H1 (cell line): Measurements from ENCODE around the gene RBM38. TPM values are rescaled to one million over a fixed set of nuclear protein-coding genes. Genes with fewer than 3 reads are reported as not detected.

Source experiments
- CTCF ChIA-PET: fragments of 300-600 bp; sonication (Branson Sonifier 250); formaldehyde crosslinking; loops from one replicate; lab custom pipeline; 2021; ENCODE audit not compliant: partially characterized antibody; lab: Charles Lee
- POLR2A ChIA-PET: fragments of 300-600 bp; sonication (Branson Sonifier 250); formaldehyde crosslinking; loops from one replicate; lab custom pipeline; 2021; ENCODE audit warnings: inconsistent platforms; ENCODE audit not compliant: partially characterized antibody; lab: Charles Lee
- DNase-seq, 2 experiments: peaks; one replicate each; pipeline versions ENCODE4 v3.0.0 to v3.0.0-alpha.2; 2010 to 2022; ENCODE audit warnings: low spot score in 2 of 2, low read depth in 1 of 2, mixed read lengths in 1 of 2
- FAIRE-seq: peaks from 2 replicates; lab custom pipeline; 2011; peaks lifted over from hg19 to GRCh38; lab: Jason Lieb, UNC
- H2AFZ ChIP-seq: 2 replicates; pipeline ENCODE4 v1.8.1; 2012; ENCODE audit warnings: low read length, inconsistent platforms
- H2AK5ac ChIP-seq: 2 replicates; pipeline ENCODE4 v1.6.1; 2013; ENCODE audit warnings: low read depth, low read length
- H2BK120ac ChIP-seq: replicated peaks from 2 replicates; pipeline ENCODE3; 2013; ENCODE audit warnings: low read depth, low read length, inconsistent platforms
- H2BK12ac ChIP-seq: 2 replicates; pipeline ENCODE4 v1.6.1; 2013; ENCODE audit warnings: low read depth, low read length
- H2BK15ac ChIP-seq: 2 replicates; pipeline ENCODE4 v1.6.1; 2013; ENCODE audit warnings: low read length
- H2BK20ac ChIP-seq: 2 replicates; pipeline ENCODE4 v1.6.1; 2013; ENCODE audit warnings: low read length
- H2BK5ac ChIP-seq: 2 replicates; pipeline ENCODE4 v1.6.1; 2013; ENCODE audit warnings: low read depth, low read length
- H3K14ac ChIP-seq: 2 replicates; pipeline ENCODE4 v1.6.1; 2013; ENCODE audit warnings: inconsistent platforms; ENCODE audit not compliant: insufficient read length
- H3K18ac ChIP-seq: 2 replicates; pipeline ENCODE4 v1.6.1; 2013; ENCODE audit warnings: low read length; ENCODE audit errors: extremely low read depth
- H3K23ac ChIP-seq: 2 replicates; pipeline ENCODE4 v1.6.1; 2013; ENCODE audit warnings: inconsistent platforms; ENCODE audit not compliant: insufficient read length
- H3K23me2 ChIP-seq: 2 replicates; pipeline ENCODE4 v1.6.1; 2013; ENCODE audit warnings: low read depth, low read length
- H3K27ac ChIP-seq: 2 replicates; pipeline ENCODE4 v1.6.1; 2011; ENCODE audit warnings: low read depth, low read length, inconsistent platforms
- H3K27me3 ChIP-seq, 4 experiments: replicated peaks in 1 of 4; 1 replicate in 1 of 4; 2 replicates in 3 of 4; pipeline versions ENCODE4 v1.6.1 to v1.8.1; 2011 to 2013; ENCODE audit warnings: low read length in 3 of 4, mild to moderate bottlenecking in 3 of 4, inconsistent platforms in 2 of 4, mixed read lengths in 2 of 4, moderate library complexity in 1 of 4; ENCODE audit not compliant: control insufficient read depth in 3 of 4, insufficient read depth in 3 of 4; ENCODE audit errors: extremely low read depth in 1 of 4
- H3K36me3 ChIP-seq, 4 experiments: 2 replicates each; pipeline versions ENCODE4 v1.6.1 to v1.8.1; 2011 to 2013; ENCODE audit warnings: mild to moderate bottlenecking in 4 of 4, low read length in 3 of 4, moderate library complexity in 2 of 4, control low read depth in 1 of 4, inconsistent platforms in 1 of 4; ENCODE audit not compliant: insufficient read depth in 4 of 4, control insufficient read depth in 2 of 4
- H3K4ac ChIP-seq: replicated peaks from 2 replicates; pipeline ENCODE3; 2013; ENCODE audit warnings: low read length, low read depth, mixed read lengths, inconsistent platforms; ENCODE audit not compliant: insufficient read length
- H3K4me1 ChIP-seq, 4 experiments: replicated peaks in 1 of 4; 1 replicate in 1 of 4; 2 replicates in 3 of 4; pipeline versions ENCODE4 v1.6.1 to v1.8.1; 2011 to 2013; ENCODE audit warnings: low read length in 3 of 4, inconsistent platforms in 2 of 4, mixed read lengths in 1 of 4; ENCODE audit not compliant: insufficient read depth in 4 of 4, control insufficient read depth in 3 of 4
- H3K4me2 ChIP-seq, 2 experiments: 2 replicates each; pipeline versions ENCODE4 v1.6.1 to v1.8.1; 2011 to 2013; ENCODE audit warnings: low read depth in 2 of 2, low read length in 2 of 2, control low read depth in 1 of 2, inconsistent platforms in 1 of 2, mild to moderate bottlenecking in 1 of 2; ENCODE audit not compliant: insufficient read depth in 1 of 2
- H3K4me3 ChIP-seq, 4 experiments: fragments of 200-600, 300-600 bp in 1 of 4; sonication (generic), shearing (Covaris generic), sonication (Bioruptor Twin) in 1 of 4; 2 replicates each; pipeline versions ENCODE4 v1.5.1 to v1.8.1; 2011 to 2016; ENCODE audit warnings: low read length in 4 of 4, low read depth in 3 of 4, control low read depth in 2 of 4, inconsistent platforms in 2 of 4, mild to moderate bottlenecking in 2 of 4, mixed read lengths in 1 of 4, moderate library complexity in 1 of 4; ENCODE audit not compliant: insufficient read depth in 2 of 4; ENCODE audit errors: extremely low read depth in 1 of 4
- H3K56ac ChIP-seq: replicated peaks from 2 replicates; pipeline ENCODE3; 2013; ENCODE audit warnings: low read depth, mild to moderate bottlenecking, mixed read lengths, low read length, inconsistent platforms; ENCODE audit not compliant: insufficient read length
- H3K79me1 ChIP-seq: 2 replicates; pipeline ENCODE4 v1.6.1; 2013; ENCODE audit warnings: low read depth, low read length, control low read depth
- H3K79me2 ChIP-seq, 2 experiments: 2 replicates each; pipeline versions ENCODE4 v1.6.1 to v1.8.1; 2012 to 2013; ENCODE audit warnings: low read length in 2 of 2, mild to moderate bottlenecking in 2 of 2, inconsistent platforms in 1 of 2; ENCODE audit not compliant: insufficient read depth in 2 of 2, control insufficient read depth in 1 of 2
- H3K9ac ChIP-seq, 4 experiments: replicated peaks in 1 of 4; 1 replicate in 1 of 4; 2 replicates in 3 of 4; pipeline versions ENCODE4 v1.6.1 to v1.8.1; 2011 to 2013; ENCODE audit warnings: low read depth in 3 of 4, low read length in 3 of 4, control low read depth in 2 of 4, mild to moderate bottlenecking in 2 of 4, moderate library complexity in 2 of 4, inconsistent platforms in 1 of 4; ENCODE audit errors: extremely low read depth in 1 of 4
- H3K9me3 ChIP-seq, 2 experiments: 2 replicates each; pipeline versions ENCODE4 v1.6.1 to v1.8.1; 2012 to 2013; ENCODE audit warnings: mild to moderate bottlenecking in 2 of 2, moderate library complexity in 2 of 2, control low read depth in 1 of 2, inconsistent platforms in 1 of 2, low read depth in 1 of 2, low read length in 1 of 2, mixed read lengths in 1 of 2; ENCODE audit not compliant: insufficient read depth in 2 of 2
- H4K20me1 ChIP-seq, 2 experiments: replicated peaks in 1 of 2; 2 replicates each; pipeline versions ENCODE3 to v1.8.1; 2011 to 2013; ENCODE audit warnings: inconsistent platforms in 2 of 2, low read length in 2 of 2, mild to moderate bottlenecking in 1 of 2; ENCODE audit not compliant: insufficient read depth in 2 of 2, control insufficient read depth in 1 of 2
- H4K5ac ChIP-seq: 2 replicates; pipeline ENCODE4 v1.6.1; 2013; ENCODE audit warnings: low read length, low read depth, mixed read lengths, inconsistent platforms; ENCODE audit not compliant: insufficient read length
- H4K8ac ChIP-seq: 2 replicates; pipeline ENCODE4 v1.8.0; 2013; ENCODE audit warnings: mild to moderate bottlenecking, moderate library complexity, low read length, inconsistent platforms; ENCODE audit not compliant: insufficient read depth; ENCODE audit errors: extremely low read depth
- H4K91ac ChIP-seq: replicated peaks from 2 replicates; pipeline ENCODE3; 2013; ENCODE audit warnings: low read length, mixed read lengths, inconsistent platforms; ENCODE audit not compliant: insufficient read length
- ASH2L ChIP-seq: fragments of 200-600, 300-600 bp; sonication (generic); IDR thresholded peaks from one replicate; pipeline ENCODE4 v1.7.1; 2017; ENCODE audit warnings: low read length
- CHD1 ChIP-seq: IDR thresholded peaks from 2 replicates; pipeline ENCODE4 v1.6.1; 2012; ENCODE audit warnings: low read depth, low read length, improper control_type of control experiment
- EP300 ChIP-seq, 2 experiments: IDR thresholded peaks; 1 replicate in 1 of 2; 2 replicates in 1 of 2; pipeline ENCODE4 v1.6.1; 2011 to 2012; ENCODE audit warnings: low read depth in 2 of 2, low read length in 2 of 2, mild to moderate bottlenecking in 2 of 2, borderline replicate concordance in 1 of 2, inconsistent platforms in 1 of 2, moderate library complexity in 1 of 2
- HDAC2 ChIP-seq, 2 experiments: fragments of 300-600 bp in 1 of 2; sonication (generic) in 1 of 2; IDR thresholded peaks; 2 replicates each; pipeline ENCODE4 v1.6.1; 2011 to 2012; ENCODE audit warnings: low read depth in 2 of 2, low read length in 2 of 2, mild to moderate bottlenecking in 2 of 2, moderate library complexity in 2 of 2, borderline replicate concordance in 1 of 2, inconsistent platforms in 1 of 2
- PHF8 ChIP-seq: fragments of 200-600 bp; sonication (generic); conservative IDR thresholded peaks from 2 replicates; pipeline ENCODE4 v1.7.1; 2012; ENCODE audit warnings: low read depth, mild to moderate bottlenecking, inconsistent platforms, low read length, moderate library complexity
- POLR2AphosphoS5 ChIP-seq: IDR thresholded peaks from 2 replicates; pipeline ENCODE4 v1.6.1; 2011; ENCODE audit warnings: low read depth, low read length
- SIN3A ChIP-seq, 2 experiments: IDR thresholded peaks in 1 of 2; conservative IDR thresholded peaks in 1 of 2; 2 replicates each; pipeline ENCODE4 v1.6.1; 2011 to 2012; ENCODE audit warnings: low read length in 2 of 2, improper control_type of control experiment in 1 of 2, low read depth in 1 of 2, mild to moderate bottlenecking in 1 of 2
- TEAD4 ChIP-seq: IDR thresholded peaks from 2 replicates; pipeline ENCODE4 v1.6.1; 2012; ENCODE audit warnings: low read depth, low read length, inconsistent platforms, mixed read lengths
- WGBS, 2 experiments: shearing (Covaris generic) in 1 of 2; methylation state at CpG; one replicate each; pipeline versions ENCODE4 v1.1.6 to v1.1.7; 2013 to 2015; ENCODE audit warnings: low lambda C conversion rate in 2 of 2, mixed read lengths in 2 of 2, inconsistent platforms in 1 of 2, low coverage in 1 of 2, missing lambda C conversion rate in 1 of 2; ENCODE audit not compliant: insufficient replicate concordance in 2 of 2, insufficient coverage in 1 of 2, insufficient read length in 1 of 2; ENCODE audit errors: extremely low coverage in 1 of 2, missing lambda C conversion rate in 1 of 2; 5-methylcytosine and 5-hydroxymethylcytosine counted together
- polyA plus RNA-seq, 7 experiments: library from polyadenylated mRNA; depleted of rRNA in 3 of 7; stranded (reverse) in 5 of 7; unstranded in 2 of 7; fragments of >200 nt in 5 of 7; fragments of 200-250 nt in 2 of 7; gene quantifications; 1 replicate in 5 of 7; 2 replicates in 1 of 7; 4 replicates in 1 of 7; pipeline versions ENCODE4 v1.2.1 to v1.2.3, GENCODE V29; 2011 to 2013; ENCODE audit warnings: missing spikeins in 2 of 7, mixed read lengths in 2 of 7
- total RNA-seq: library from RNA; stranded (reverse); fragmentation: NEBNext Ultra II Directional; extraction: Animal tissue kit (Norgen Biotek cat#: 25700); gene quantifications from 2 replicates; pipeline ENCODE4 v1.2.1, GENCODE V29; 2021
- TF ChIP-seq, protein P1 (sequence below): IDR thresholded peaks from 2 replicates; pipeline ENCODE4 v1.6.1; 2012; ENCODE audit warnings: inconsistent platforms

Gene RBM38
- total and polyA plus RNA-seq, 2 of the 8 experiments (the other 6 are each of a cell fraction or from before 2014, with no cell fraction given) = 57.7 to 109 TPM

DNA sequence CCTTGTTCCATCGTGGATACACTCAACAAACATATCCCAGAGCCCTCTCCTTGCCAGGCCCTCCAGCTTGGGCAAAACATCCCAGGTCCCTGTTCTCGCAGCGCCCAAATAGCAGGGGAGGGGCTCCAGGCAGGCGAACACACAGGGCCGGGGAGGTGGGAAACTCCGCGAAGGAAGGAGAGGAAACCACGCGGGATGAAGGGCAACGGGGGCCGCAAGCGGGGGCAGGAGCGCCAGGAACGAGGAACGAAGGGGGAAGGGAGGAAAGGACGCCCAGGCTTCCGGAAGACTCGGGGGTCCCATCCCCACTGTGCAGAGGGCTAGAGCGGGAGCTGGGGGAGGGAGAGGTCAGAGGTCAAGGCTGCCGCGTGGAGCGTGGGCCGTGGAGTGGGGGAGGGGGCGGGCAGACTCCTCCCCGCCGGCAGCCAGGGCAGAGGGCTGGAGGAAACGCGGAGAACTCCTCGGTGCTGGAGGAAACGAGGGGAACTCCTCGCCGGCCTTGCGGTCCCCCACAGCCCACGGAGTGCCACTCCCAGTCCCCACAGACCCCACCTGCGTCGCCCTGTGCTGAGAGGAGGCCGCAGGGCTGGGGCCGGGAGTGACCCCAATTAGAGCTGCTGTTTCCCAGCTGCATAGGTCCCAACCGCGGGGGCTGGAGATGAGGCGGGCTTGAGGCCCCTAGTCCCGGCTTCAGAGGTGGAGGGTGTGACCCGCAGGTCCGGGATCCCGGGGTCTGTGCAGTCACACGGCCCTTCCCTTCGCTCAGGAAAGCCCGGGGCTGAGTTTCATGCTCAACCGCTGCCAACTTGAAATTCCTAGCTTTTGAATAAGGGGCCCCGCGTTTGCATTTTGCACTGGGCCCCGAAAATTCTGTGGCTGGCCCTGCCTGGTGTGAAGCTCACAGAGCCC, 1.2 kb upstream of the RBM38 start:
- peak overlapping the region; percentile 41; the same call in 1 of the 2 replicates for H2BK5ac ChIP-seq
- peaks cover under 1 to 21% (median 16%) of the 10 kb centered on the region in 4 experiments; a peak in 6 of 7 replicates for H3K4me1 ChIP-seq
- FAIRE-seq (no peak), DNase-seq (peak in 1 of 2 experiments; percentile 71)
- H2BK20ac ChIP-seq = no peak overlapping the region
- peaks cover 0 to 10% (median 4%) of the 10 kb centered on the region in 4 experiments; a peak in 4 of 7 replicates for H3K27me3 ChIP-seq
- 11% methylated on average over 33 of the region's 52 CpGs; no CpG with 5 or more reads in 1 of the 2 experiments for WGBS, 2 experiments
- H3K4me2 ChIP-seq = peak overlapping the region; percentile 58 to 76
- H2BK120ac ChIP-seq = peak overlapping the region; percentile 54
- ChIA-PET CTCF (interaction anchor here (0.8 to 2.4 kb wide), 13 partner anchors 9 to 110 kb away, joined by 3 to 12 read pairs (median 3); no protein-coding TSS in a partner anchor), POLR2A (interaction anchor here (0.8 to 3.0 kb wide), 15 partner anchors 14 to 321 kb away, joined by 3 to 13 read pairs (median 3); partner anchors contain the start of gene RAE1)
- peak overlapping the region; percentile 34 for H3K56ac ChIP-seq
- no peaks in the 10 kb centered on the region for H3K9me3 ChIP-seq
- peak overlapping the region; percentile 66; the same call in 1 of the 2 replicates for H4K8ac ChIP-seq
- H3K9ac ChIP-seq = peak overlapping the region in 2 of 4 experiments; percentile 60 to 63; a peak in 3 of 7 replicates
- no peak overlapping the region for H3K14ac ChIP-seq
- H4K5ac ChIP-seq = peak overlapping the region; percentile 71
- no peak overlapping the region for H3K23ac ChIP-seq
- H2BK12ac ChIP-seq = peak overlapping the region; percentile 60; the same call in 1 of the 2 replicates
- no peak overlapping the region for H3K27ac ChIP-seq
- H3K23me2 ChIP-seq = peaks cover 5% of the 10 kb centered on the region; the same call in 1 of the 2 replicates
- H2AFZ ChIP-seq = peak overlapping the region; percentile 31
- peaks cover 0 to 18% (median 9%) of the 10 kb centered on the region in 4 experiments; a peak in 4 of 8 replicates for H3K36me3 ChIP-seq
- peaks cover 17% of the 10 kb centered on the region for H3K79me1 ChIP-seq
- H3K18ac ChIP-seq = peak overlapping the region; percentile 95
- H2AK5ac ChIP-seq = no peak overlapping the region
- peak overlapping the region; percentile 98 for H4K91ac ChIP-seq
- no peak overlapping the region for H2BK15ac ChIP-seq
- H4K20me1 ChIP-seq = peaks cover 11 to 13% of the 10 kb centered on the region in 2 experiments
- H3K79me2 ChIP-seq = peaks cover 0 to 33% of the 10 kb centered on the region in 2 experiments; a peak in 3 of 4 replicates
- peak overlapping the region; percentile 10 to 54 (median 46); a peak in 7 of 8 replicates for H3K4me3 ChIP-seq
- peak overlapping the region; percentile 57 for H3K4ac ChIP-seq
- no peak for TF ChIP-seq CHD1
- no peak for TF ChIP-seq ASH2L
- TF ChIP-seq PHF8 = no peak
- TF ChIP-seq EP300 (IDR thresholded peaks at IDR 0.05; ENCODE audit: borderline replicate concordance in 1 of 2, low read depth in 2 of 2, low read length in 2 of 2) = no peak
- TF ChIP-seq, protein P1, sequence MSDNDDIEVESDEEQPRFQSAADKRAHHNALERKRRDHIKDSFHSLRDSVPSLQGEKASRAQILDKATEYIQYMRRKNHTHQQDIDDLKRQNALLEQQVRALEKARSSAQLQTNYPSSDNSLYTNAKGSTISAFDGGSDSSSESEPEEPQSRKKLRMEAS = no peak; the same call in 1 of the 2 replicates
- TF ChIP-seq HDAC2 (IDR thresholded peaks at IDR 0.05; ENCODE audit: borderline replicate concordance in 1 of 2, low read depth in 2 of 2, low read length in 2 of 2) = 0 out of 4 replicates have a peak, but pooled peaks of 1 of the 2 experiments have one; percentile 12
- TF ChIP-seq SIN3A (conservative IDR thresholded peaks at IDR 0.05 in 1 of 2, IDR thresholded peaks at IDR 0.05 in 1 of 2; ENCODE audit: low read depth in 1 of 2, low read length in 2 of 2) = no peak
- no peak for TF ChIP-seq POLR2AphosphoS5
- no peak for TF ChIP-seq TEAD4
